ENCODE measurements around the gene PAM.
"Not testable (repeated sequence)": the region's sequence is repeated elsewhere in the genome, so short reads cannot be mapped to it uniquely, and the experiment has no call there.

PAM gene

GRCh38 chr5:102903074-102903871 lies 148.2 kb downstream of the PAM start:
- DNase-seq (ENCODE audit: low read depth): no peak

- no peak for DNase-seq (ENCODE audit: low read depth)
Observed at GRCh38 chr5:102905056-102905455, 150.0 kb downstream of the PAM start.

GRCh38 chr5:102907099-102907498 lies 152.0 kb downstream of the PAM start:
- DNase-seq (ENCODE audit: low read depth): not testable (repeated sequence)

DNA sequence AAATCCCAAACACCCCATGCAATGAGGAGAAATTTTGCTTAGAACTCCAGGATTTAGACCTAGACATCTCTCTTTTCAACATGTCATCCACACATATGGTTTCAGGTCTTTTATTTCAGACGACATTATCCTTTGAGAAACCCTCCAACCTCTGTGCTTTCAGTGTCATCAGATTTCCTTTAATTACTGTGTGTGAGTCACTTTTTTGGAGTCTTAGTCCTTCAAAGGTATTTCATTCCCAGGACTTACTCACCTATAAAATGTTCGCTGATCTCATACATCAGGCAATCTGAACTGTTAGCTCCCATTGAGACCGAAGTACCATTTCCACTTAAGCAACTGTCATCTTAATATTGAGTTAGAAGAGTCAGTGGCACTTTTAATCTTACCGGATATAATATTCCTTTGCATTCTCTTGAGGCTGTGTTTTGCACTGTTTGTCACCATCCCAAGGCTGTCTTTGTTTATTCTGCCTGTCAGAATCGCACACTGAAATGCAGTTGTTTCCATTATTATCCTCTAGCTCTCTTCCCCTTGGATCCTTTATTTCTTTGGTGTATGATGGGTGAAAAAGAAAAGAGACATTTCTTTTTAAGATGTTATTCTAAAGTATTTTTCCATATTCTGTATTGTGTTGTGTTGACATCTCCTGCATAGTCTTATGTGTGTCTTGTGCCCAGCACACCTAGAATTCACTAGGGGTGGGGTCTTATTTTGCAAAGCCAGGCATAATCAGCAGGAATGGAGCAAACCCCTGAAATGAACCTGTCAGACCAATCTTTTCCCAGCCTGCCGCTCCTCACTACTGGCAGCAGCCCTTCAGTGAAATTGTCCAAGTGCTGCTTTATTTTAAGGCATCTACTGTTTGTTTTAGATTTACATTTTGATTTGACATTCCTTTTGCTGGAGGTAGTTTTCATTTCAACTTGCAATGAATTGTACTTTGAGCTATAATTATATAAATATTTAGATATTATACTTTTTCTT lies 155.4 kb downstream of the PAM start:
- no peak for DNase-seq (ENCODE audit: low read depth)

- no peak for DNase-seq (ENCODE audit: low read depth)
Observed at GRCh38 chr5:102911973-102912372, 156.9 kb downstream of the PAM start.

GRCh38 chr5:102916109-102916508 lies 161.0 kb downstream of the PAM start:
- DNase-seq (ENCODE audit: low read depth): no peak

DNA sequence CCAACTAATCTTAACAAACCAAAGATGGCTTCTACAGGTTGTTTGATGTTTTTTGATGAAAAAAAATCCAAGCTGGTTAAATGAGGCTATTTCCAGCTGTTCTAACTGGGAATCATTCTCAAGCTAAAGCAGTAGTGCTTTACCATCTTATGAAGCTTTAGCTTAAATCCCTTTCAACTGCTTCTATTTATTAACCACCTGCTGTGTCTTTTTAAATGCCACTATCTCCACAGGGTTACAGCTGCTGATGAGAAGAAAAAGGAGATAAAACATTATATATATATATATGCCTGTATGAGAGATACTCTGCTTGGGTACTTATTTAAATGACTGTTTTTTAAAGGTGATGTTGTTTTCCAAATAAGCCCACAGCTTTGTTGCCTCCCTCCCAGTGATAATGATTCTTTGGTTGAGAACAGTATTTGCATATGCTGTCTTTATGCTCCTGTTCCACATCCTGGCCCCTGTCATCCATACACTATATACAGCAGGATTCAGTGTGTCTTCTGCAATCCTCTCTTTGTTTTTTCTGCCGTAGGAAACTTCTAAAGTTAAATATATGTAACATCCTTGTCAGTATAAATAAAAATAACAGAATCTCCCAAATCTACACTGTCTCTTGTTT lies 164.0 kb downstream of the PAM start:
- no peak for DNase-seq (ENCODE audit: low read depth)

DNA sequence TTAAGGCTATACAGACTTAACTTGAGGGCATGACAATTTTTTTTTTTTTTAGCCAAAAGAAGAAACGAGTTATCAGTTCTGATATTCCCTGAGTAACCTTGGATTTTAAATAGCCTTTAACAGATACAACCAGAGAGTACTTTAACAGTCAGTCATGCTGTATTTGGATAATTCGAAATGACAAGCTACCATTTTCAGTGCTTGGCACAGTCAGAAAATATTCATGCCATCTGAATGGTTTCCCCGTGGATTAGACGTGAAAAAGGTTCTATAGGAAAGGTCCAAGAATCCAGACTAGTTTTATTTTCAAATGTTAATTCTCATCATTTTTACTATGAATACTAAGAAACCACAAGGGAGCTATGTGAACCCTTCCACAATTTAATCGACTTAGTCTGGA lies 165.7 kb downstream of the PAM start:
- DNase-seq (ENCODE audit: low read depth): no peak

DNA sequence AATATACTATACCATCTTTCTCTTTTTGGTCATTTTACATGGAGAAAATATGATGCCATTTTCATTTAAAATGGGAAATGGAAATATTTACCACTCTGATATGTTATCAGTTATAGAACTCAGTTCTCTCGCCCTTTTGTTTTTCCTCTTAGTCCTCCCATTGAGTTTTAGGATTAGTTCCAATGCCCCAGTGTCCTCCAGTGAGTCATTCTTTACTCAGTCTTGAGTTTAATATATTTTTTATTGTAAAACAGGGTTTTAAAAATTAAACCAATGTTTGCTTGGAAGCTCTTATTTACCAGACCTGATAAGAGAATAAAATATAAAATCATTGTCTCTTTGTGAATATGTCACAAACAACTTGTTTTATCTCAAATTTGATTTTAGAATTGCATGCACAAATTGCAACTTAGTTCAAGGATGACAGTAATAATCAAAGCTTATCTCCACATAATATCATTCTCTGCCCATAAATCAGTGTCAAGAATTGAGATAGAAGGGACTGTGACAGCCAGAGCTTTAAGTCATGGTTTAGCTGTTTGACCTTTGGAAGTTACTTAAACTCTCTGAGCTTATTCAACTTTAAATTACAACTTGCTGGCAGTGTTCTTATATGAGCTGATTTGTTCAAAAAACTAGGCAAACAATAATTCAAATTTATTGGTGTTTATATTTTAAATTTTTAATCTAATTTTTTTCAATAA lies 166.4 kb downstream of the PAM start:
- DNase-seq (ENCODE audit: low read depth): no peak

- DNase-seq (ENCODE audit: low read depth): no peak
Observed at GRCh38 chr5:102922111-102922720, 167.1 kb downstream of the PAM start.

DNA sequence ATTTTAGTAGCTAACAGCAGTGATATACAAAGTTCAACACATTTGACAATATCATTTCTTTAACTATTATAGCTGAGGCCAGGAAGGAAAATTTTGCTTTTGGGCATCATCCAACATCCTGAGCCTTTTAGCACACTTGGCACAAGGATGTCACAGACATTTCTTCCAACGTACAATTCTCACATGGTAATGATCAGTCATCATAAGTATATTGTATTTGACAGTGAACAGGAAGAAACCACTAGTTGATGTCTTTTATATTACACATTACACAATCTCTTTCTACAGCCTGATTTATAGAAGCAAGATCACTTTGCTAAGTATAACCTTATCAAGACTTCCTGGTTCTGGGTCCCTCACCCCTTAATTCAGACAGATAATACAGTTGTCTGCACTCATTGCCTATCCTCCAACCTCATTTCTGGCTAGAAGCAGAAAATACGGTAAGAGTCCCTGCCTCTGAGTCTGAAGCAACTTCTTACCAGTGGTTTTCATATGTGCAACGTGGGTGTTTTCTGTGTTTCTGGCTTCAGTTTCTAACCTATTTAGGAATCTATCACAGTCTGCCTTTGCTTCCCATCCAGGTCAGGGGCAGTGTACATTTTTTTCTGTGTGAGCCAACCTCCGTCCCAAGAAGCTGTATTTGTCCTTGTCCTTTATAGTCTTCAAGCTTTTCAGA lies 167.8 kb downstream of the PAM start:
- DNase-seq (ENCODE audit: low read depth): no peak

- no peak for DNase-seq (ENCODE audit: low read depth)
Observed at GRCh38 chr5:102924963-102925362, 169.9 kb downstream of the PAM start.

- DNase-seq (ENCODE audit: low read depth): no peak
Observed at GRCh38 chr5:102927007-102927406, 171.9 kb downstream of the PAM start.

GRCh38 chr5:102930244-102930643 lies 175.1 kb downstream of the PAM start:
- no peak for DNase-seq (ENCODE audit: low read depth)

DNA sequence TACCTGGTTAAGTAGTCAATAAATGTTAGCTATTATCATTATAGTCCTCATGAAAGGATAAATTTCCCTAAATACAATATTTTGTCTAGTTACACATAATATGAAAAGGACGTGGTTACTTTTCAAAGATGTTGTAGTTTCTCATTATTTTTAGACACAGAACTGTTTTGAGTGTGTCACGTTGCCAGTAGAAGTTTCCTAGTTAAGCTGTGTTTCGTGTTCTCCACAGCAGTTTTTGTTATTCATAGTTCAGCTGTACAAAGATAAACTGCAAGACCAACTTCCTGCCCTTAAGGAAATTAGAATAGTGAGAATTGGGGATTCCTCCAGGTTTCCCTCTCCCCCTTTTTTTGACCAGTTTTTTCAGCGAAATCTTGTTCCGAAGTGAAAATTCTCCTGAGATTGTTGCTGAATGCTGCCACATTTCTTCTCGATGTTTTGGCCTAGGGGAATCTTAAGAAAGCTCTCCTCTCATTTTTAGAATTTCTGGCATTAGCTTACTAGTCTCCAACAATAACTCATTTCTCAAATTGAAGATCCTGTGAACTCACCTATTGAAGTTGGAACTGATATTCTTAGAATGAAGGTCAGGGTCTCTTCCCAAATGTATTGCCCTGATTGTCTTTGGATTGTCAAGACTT lies 176.1 kb downstream of the PAM start:
- no peak for DNase-seq (ENCODE audit: low read depth)

DNA sequence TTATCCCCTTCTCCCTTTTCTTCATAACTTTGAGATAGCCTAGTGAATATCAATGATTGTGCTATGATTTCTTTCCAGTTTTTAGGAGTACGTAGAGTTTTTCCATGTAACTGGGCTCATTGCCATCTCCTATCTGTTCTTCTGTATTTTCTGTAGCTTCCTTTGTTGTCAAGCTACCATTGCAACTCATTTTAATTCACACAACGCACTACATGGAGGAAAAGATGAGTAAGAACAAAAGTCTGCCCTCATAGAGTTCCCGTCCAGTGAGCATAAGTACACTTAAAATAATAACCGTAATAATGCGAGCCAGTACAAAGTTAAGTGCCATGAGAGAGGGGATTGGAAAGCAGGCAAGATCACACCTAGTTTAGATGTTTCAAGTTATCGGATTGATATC lies 177.7 kb downstream of the PAM start:
- no peak for DNase-seq (ENCODE audit: low read depth)

DNA sequence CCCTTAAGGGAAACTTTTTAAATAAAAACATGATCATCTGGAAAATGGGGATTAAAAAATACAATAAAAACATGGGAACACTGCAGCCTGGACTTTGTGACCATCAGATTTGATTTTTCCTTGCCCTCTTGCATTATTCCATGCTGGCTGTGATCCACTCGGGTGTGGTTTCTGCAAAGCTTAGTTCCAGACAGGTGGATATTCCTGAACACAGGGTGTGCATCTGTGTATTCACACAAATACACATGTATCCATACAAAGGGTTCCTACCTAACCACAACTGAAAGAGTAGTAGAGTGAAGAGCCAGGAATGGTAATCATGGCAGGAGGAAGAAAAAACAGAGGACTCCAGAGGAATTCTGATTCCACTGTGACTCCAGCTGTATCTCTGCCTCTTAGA lies 178.2 kb downstream of the PAM start:
- no peak for DNase-seq (ENCODE audit: low read depth)

DNA sequence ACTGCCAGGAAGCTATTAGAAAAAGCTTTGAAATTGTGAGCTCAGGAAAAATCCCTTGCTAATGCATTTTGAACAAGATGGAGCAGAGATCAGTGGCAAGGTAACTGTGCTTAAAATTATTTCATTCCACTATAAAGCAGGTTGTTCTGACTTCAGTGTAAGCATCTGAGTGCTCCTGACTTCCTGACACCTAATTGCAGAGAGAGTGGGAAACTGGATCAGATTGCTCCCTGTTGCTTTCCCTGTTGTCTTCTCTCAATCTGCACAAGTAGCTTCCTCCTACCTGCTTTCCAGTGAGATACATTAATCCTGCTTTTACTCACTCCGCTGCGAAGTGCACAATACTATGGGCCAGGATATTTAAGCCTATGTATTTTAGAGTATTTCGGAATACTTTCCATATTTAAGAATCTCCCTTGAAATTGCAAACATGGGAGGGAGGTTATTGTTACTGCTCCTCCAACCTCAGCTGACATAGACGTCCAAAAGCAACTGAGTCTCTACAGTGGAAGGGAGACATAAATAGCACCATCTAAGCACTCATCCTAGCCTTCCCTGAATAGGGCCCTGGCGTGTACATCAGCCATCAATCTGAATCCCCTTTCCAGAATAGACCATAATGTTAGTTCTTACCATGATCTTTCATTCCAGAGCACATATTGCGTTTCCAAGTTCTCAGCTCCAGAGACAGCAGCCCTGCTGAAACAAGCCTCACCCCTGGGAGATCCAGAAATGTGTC lies 178.8 kb downstream of the PAM start:
- DNase-seq (ENCODE audit: low read depth): no peak

DNA sequence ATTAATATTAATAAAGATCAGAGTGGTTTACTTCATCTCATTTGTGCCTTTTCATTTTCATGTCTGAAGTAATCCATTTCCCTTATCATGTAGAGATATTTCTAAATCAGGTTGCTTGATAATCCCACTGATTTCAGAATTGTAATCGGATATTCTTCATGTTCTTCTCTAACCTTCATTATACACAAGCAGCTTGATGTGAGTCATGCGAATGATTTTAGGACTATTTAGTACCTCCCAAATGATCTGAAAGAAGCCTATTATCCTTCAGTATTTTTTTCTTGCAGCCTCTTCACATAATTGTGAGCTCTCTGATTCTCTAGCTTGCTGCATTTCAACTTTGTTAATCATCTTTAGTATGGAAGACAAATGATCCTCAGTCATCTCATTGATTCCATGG lies 182.8 kb downstream of the PAM start:
- DNase-seq (ENCODE audit: low read depth): no peak

DNA sequence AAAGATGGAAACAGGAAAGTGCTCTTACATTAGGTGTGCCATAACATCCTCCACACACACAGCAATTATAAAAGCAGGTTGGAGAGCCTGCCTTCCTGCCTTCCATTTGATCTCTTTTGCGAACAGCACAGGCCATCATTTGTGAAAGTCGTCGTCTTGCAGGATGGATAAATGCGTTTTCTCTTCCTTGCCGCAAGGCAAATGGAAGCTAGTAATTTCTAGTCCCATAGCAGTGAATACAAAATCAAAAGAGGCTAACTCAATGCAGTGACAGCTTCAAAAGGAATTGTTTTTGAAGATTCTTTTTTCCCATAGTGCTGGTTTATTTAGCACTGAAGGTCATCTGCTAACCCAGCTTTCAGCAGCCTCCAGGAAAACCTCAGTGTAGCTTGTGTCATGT lies 186.0 kb downstream of the PAM start:
- DNase-seq (ENCODE audit: low read depth): no peak
